HCT116 (cell line): ENCODE measurements around the gene KRTAP12-4. TPM values are rescaled to one million over a fixed set of nuclear protein-coding genes. Genes with fewer than 3 reads are reported as not detected.
"Not testable (repeated sequence)": the region's sequence is repeated elsewhere in the genome, so short reads cannot be mapped to it uniquely, and the experiment has no call there.

Experiments used
- ATAC-seq: fragments of 200-7000 bp; cut with Tn5 transposase; 2 replicates; pipeline ENCODE4 v1.9.1; 2020; ENCODE audit warnings: mild to moderate bottlenecking, moderate library complexity
- BruUV-seq: library from RNA; stranded (reverse); fragments of 400-500 nt; replicated peaks from 2 replicates; lab custom pipeline; 2021; lab: Mats Ljungman, UMichigan
- CTCF ChIA-PET: fragments of 300-600 bp; sonication (Branson Sonifier 250); formaldehyde crosslinking; loops from one replicate; lab custom pipeline; 2021; ENCODE audit warnings: antibody characterized with exemption; lab: Charles Lee
- POLR2A ChIA-PET: fragments of 300-600, 350-600 bp; sonication (Branson Sonifier 250); formaldehyde crosslinking; loops from one replicate; lab custom pipeline; 2021; ENCODE audit warnings: antibody characterized with exemption; lab: Charles Lee
- RAD21 ChIA-PET, 2 experiments: fragments of 300-600 bp; sonication (Branson Sonifier 250); formaldehyde crosslinking; loops; one replicate each; lab custom pipeline; 2023; ENCODE audit warnings: low total read pairs in 2 of 2; ENCODE audit not compliant: uncharacterized antibody in 2 of 2, unreplicated experiment in 2 of 2, low non-redundant PET in 1 of 2; lab: Charles Lee
- DNase-seq: peaks from one replicate; pipeline ENCODE4 v3.0.0-alpha.2; 2010; ENCODE audit warnings: low read depth, low spot score
- H2AFZ ChIP-seq: fragments of 200-600 bp; shearing (Covaris generic), sonication (generic); 2 replicates; pipeline ENCODE4 v1.6.1; 2017; ENCODE audit warnings: low read depth, mixed run types, mixed read lengths, antibody characterized with exemption, low read length; ENCODE audit not compliant: poor library complexity, severe bottlenecking
- H3K27ac ChIP-seq: 2 replicates; pipeline ENCODE4 v1.5.1; 2012; ENCODE audit warnings: low read depth, low read length
- H3K27me3 ChIP-seq: fragments of 200-600 bp; sonication (generic); 2 replicates; pipeline ENCODE4 v1.6.1; 2016; ENCODE audit warnings: mixed run types, low read length, mixed read lengths; ENCODE audit not compliant: insufficient read depth
- H3K36me3 ChIP-seq, 2 experiments: fragments of 200-500 bp in 1 of 2; fragments of 200-600 bp in 1 of 2; sonication (Bioruptor generic) in 1 of 2; sonication (generic) in 1 of 2; 2 replicates each; pipeline versions ENCODE4 v1.5.1 to v1.6.1; 2014 to 2016; ENCODE audit warnings: low read length in 2 of 2, inconsistent platforms in 1 of 2, mixed read lengths in 1 of 2, mixed run types in 1 of 2; ENCODE audit not compliant: insufficient read depth in 2 of 2, control insufficient read depth in 1 of 2
- H3K4me1 ChIP-seq, 2 experiments: fragments of 200-600 bp in 1 of 2; sonication (generic) in 1 of 2; 2 replicates each; pipeline versions ENCODE4 v1.5.1 to v1.6.1; 2012 to 2017; ENCODE audit warnings: low read length in 2 of 2, inconsistent platforms in 1 of 2, mild to moderate bottlenecking in 1 of 2, mixed read lengths in 1 of 2, mixed run types in 1 of 2, moderate library complexity in 1 of 2; ENCODE audit not compliant: insufficient read depth in 2 of 2, control insufficient read depth in 1 of 2
- H3K4me2 ChIP-seq: fragments of 200-600 bp; sonication (generic); 2 replicates; pipeline ENCODE4 v1.6.1; 2017; ENCODE audit warnings: mixed run types, low read length, mixed read lengths
- H3K4me3 ChIP-seq, 2 experiments: fragments of 200-600 bp in 1 of 2; sonication (generic) in 1 of 2; replicated peaks in 1 of 2; 2 replicates each; pipeline ENCODE4 v1.5.1; 2011 to 2016; ENCODE audit warnings: low read length in 2 of 2, control low read depth in 1 of 2, low read depth in 1 of 2, mild to moderate bottlenecking in 1 of 2, mixed read lengths in 1 of 2, mixed run types in 1 of 2
- H3K79me2 ChIP-seq: fragments of 200-600 bp; sonication (generic); 2 replicates; pipeline ENCODE4 v1.6.1; 2017; ENCODE audit warnings: mild to moderate bottlenecking, mixed run types, low read length, moderate library complexity, mixed read lengths; ENCODE audit not compliant: insufficient read depth
- H3K9ac ChIP-seq: fragments of 200-600 bp; sonication (generic); 2 replicates; pipeline ENCODE4 v1.6.1; 2016; ENCODE audit warnings: low read length, mixed read lengths
- H3K9me2 ChIP-seq: fragments of 200-600 bp; sonication (generic), shearing (Covaris generic); 2 replicates; pipeline ENCODE4 v1.6.1; 2017; ENCODE audit warnings: mixed run types, mild to moderate bottlenecking, moderate library complexity; ENCODE audit not compliant: insufficient read depth
- H3K9me3 ChIP-seq, 2 experiments: fragments of 200-500 bp in 1 of 2; fragments of 200-600 bp in 1 of 2; sonication (Bioruptor generic) in 1 of 2; sonication (generic) in 1 of 2; 2 replicates each; pipeline ENCODE4 v1.6.1; 2014 to 2017; ENCODE audit warnings: low read length in 2 of 2, mixed read lengths in 2 of 2, inconsistent platforms in 1 of 2, low read depth in 1 of 2, mild to moderate bottlenecking in 1 of 2, mixed run types in 1 of 2, moderate library complexity in 1 of 2; ENCODE audit not compliant: control insufficient read depth in 1 of 2, insufficient read depth in 1 of 2
- H4K20me1 ChIP-seq: fragments of 200-600 bp; sonication (generic), shearing (Covaris generic); 2 replicates; pipeline ENCODE4 v1.6.1; 2017; ENCODE audit warnings: mixed run types, mild to moderate bottlenecking, moderate library complexity; ENCODE audit not compliant: insufficient read depth
- ATF3 ChIP-seq: IDR thresholded peaks from 2 replicates; pipeline ENCODE4 v1.6.1; 2012
- CBX3 ChIP-seq: IDR thresholded peaks from 2 replicates; pipeline ENCODE4 v1.6.1; 2012; ENCODE audit warnings: low read depth
- CEBPB ChIP-seq: IDR thresholded peaks from 2 replicates; pipeline ENCODE4 v1.6.1; 2012; ENCODE audit warnings: low read depth
- CTCF ChIP-seq, 3 experiments: fragments of 200-600 bp in 1 of 3; sonication (generic) in 1 of 3; IDR thresholded peaks in 2 of 3; conservative IDR thresholded peaks in 1 of 3; 2 replicates each; pipeline ENCODE4 v1.5.1; 2012 to 2017; ENCODE audit warnings: low read depth in 2 of 3, low read length in 2 of 3, antibody characterized with exemption in 1 of 3, borderline replicate concordance in 1 of 3, control low read depth in 1 of 3, mild to moderate bottlenecking in 1 of 3, mixed read lengths in 1 of 3, mixed run types in 1 of 3, moderate library complexity in 1 of 3; ENCODE audit not compliant: insufficient read depth in 1 of 3
- EGR1 ChIP-seq: IDR thresholded peaks from 2 replicates; pipeline ENCODE4 v1.6.1; 2012; ENCODE audit warnings: low read depth
- EZH2 ChIP-seq: fragments of 200-600 bp; sonication (generic); IDR thresholded peaks from 2 replicates; pipeline ENCODE4 v1.6.1; 2017; ENCODE audit warnings: antibody characterized with exemption, mixed run types
- FOSL1 ChIP-seq: IDR thresholded peaks from 2 replicates; pipeline ENCODE4 v1.6.1; 2012; ENCODE audit warnings: low read depth
- MAX ChIP-seq: IDR thresholded peaks from 2 replicates; pipeline ENCODE4 v1.6.1; 2012
- POLR2A ChIP-seq: IDR thresholded peaks from 2 replicates; pipeline ENCODE4 v1.7.0; 2011; ENCODE audit warnings: borderline replicate concordance; ENCODE audit not compliant: insufficient read depth, insufficient read length; ENCODE audit errors: extremely low read depth
- POLR2AphosphoS5 ChIP-seq: IDR thresholded peaks from 2 replicates; pipeline ENCODE4 v1.6.1; 2011; ENCODE audit warnings: mild to moderate bottlenecking, low read depth, low read length, moderate library complexity
- RAD21 ChIP-seq: IDR thresholded peaks from 2 replicates; pipeline ENCODE4 v1.6.1; 2012; ENCODE audit warnings: low read depth, mild to moderate bottlenecking
- SIN3A ChIP-seq: IDR thresholded peaks from 2 replicates; pipeline ENCODE4 v1.6.1; 2012; ENCODE audit warnings: low read depth
- SP1 ChIP-seq: IDR thresholded peaks from 2 replicates; pipeline ENCODE4 v1.6.1; 2012; ENCODE audit warnings: low read depth
- SRF ChIP-seq: IDR thresholded peaks from 2 replicates; pipeline ENCODE4 v1.6.1; 2012; ENCODE audit warnings: low read depth
- TCF7L2 ChIP-seq: IDR thresholded peaks from 2 replicates; pipeline ENCODE4 v1.7.0; 2011; ENCODE audit warnings: borderline replicate concordance, inconsistent platforms; ENCODE audit not compliant: insufficient read depth, insufficient read length; ENCODE audit errors: extremely low read depth
- YY1 ChIP-seq: IDR thresholded peaks from 2 replicates; pipeline ENCODE4 v1.6.1; 2011; ENCODE audit warnings: low read length, low read depth, moderate library complexity, mild to moderate bottlenecking; ENCODE audit not compliant: insufficient replicate concordance; ENCODE audit errors: extremely low read depth
- ZBTB33 ChIP-seq: IDR thresholded peaks from 2 replicates; pipeline ENCODE4 v1.6.1; 2011; ENCODE audit warnings: mild to moderate bottlenecking, low read length, moderate library complexity; ENCODE audit not compliant: insufficient replicate concordance; ENCODE audit errors: extremely low read depth
- ZFX ChIP-seq: fragments of 450-650 bp; IDR thresholded peaks from 2 replicates; pipeline ENCODE4 v1.6.1; 2017
- ZNF274 ChIP-seq: fragments of 200-500 bp; sonication (Bioruptor generic); IDR thresholded peaks from 2 replicates; pipeline ENCODE4 v1.6.1; 2014; ENCODE audit warnings: mild to moderate bottlenecking, low read depth, low read length, inconsistent platforms
- intact Hi-C: fragments of 100-400 bp; cut with micrococcal nuclease; formaldehyde crosslinking; loops from 2 replicates; pipeline ENCODE4 v1.10.0; 2022
- total RNA-seq: library from RNA; stranded (reverse); gene quantifications from one replicate; pipeline ENCODE4 v1.2.1, GENCODE V29; 2021; ENCODE audit not compliant: unreplicated experiment

KRTAP12-4 gene
- total RNA-seq, 1 experiment from 2014 or later: not detected

GRCh38 chr21:44628707-44629391 is 25.6 kb downstream of the KRTAP12-4 start:
- Histone ChIP-seq H3K36me3 (no peaks in the 10 kb centered on the region), H3K4me1 (no peaks in the 10 kb centered on the region), H3K4me3 (no peak overlapping the region), H3K27me3 (no peaks in the 10 kb centered on the region), H3K9me3 (peaks cover 5 to 13% of the 10 kb centered on the region in 2 experiments; a peak in 3 of 4 replicates), H3K4me2 (no peak overlapping the region), H3K79me2 (no peaks in the 10 kb centered on the region), H3K9ac (no peak overlapping the region), H2AFZ (no peak overlapping the region), H4K20me1 (no peaks in the 10 kb centered on the region), H3K9me2 (no peaks in the 10 kb centered on the region), H3K27ac (no peak overlapping the region)
- ChIA-PET RAD21 (no interaction called here), CTCF (no interaction called here), POLR2A (no interaction called here)
- TF ChIP-seq POLR2AphosphoS5 (no peak), SRF (no peak), ZFX (no peak), POLR2A (no peak), EGR1 (no peak), SIN3A (no peak), ZNF274 (no peak), ZBTB33 (no peak), CEBPB (no peak), TCF7L2 (no peak), EZH2 (no peak), FOSL1 (no peak), CBX3 (no peak), ATF3 (no peak), CTCF (IDR thresholded peaks at IDR 0.05 in 2 of 3, conservative IDR thresholded peaks at IDR 0.05 in 1 of 3; ENCODE audit: borderline replicate concordance in 1 of 3, insufficient read depth in 1 of 3, low read depth in 2 of 3, low read length in 2 of 3) (no peak), MAX (no peak), RAD21 (no peak), YY1 (no peak), SP1 (no peak)
- DNase-seq (no peak), ATAC-seq (no peak)
- intact Hi-C loops: no loop called here
- no TSS peak for BruUV-seq

- peaks cover 10 to 22% of the 10 kb centered on the region in 2 experiments; a peak in 3 of 4 replicates for H3K9me3 ChIP-seq
- H4K20me1 ChIP-seq, CTCF ChIA-PET, intact Hi-C loops, ATAC-seq, H3K79me2 ChIP-seq, H2AFZ ChIP-seq, RAD21 ChIA-PET, H3K27ac ChIP-seq, DNase-seq, H3K4me2 ChIP-seq, POLR2A ChIA-PET, H3K4me3 ChIP-seq, H3K4me1 ChIP-seq, H3K9ac ChIP-seq, H3K36me3 ChIP-seq, H3K9me2 ChIP-seq, H3K27me3 ChIP-seq, BruUV-seq: not testable (repeated sequence)
These were observed 26.6 kb downstream of the KRTAP12-4 start for GRCh38 chr21:44627831-44628233.
